GM12878 (cell line): ENCODE results near the gene TTC23. TPM values are rescaled to one million over a fixed set of nuclear protein-coding genes. Genes with fewer than 3 reads are reported as not detected.
A peak's percentile ranks its signal among the peaks of the same experiment; 100 is the strongest.

Source experiments
- ATF3 ChIP-seq: IDR thresholded peaks from 2 replicates; pipeline ENCODE4 v1.6.1; 2011; ENCODE audit warnings: low read depth, mild to moderate bottlenecking, low read length, moderate library complexity, borderline replicate concordance; ENCODE audit errors: extremely low read depth
- E4F1 ChIP-seq: fragments of 450-650 bp; IDR thresholded peaks from 2 replicates; pipeline ENCODE4 v1.6.1; 2018; ENCODE audit warnings: borderline replicate concordance, mild to moderate bottlenecking; ENCODE audit not compliant: partially characterized antibody
- IRF5 ChIP-seq: fragments of 450-650 bp; IDR thresholded peaks from 2 replicates; pipeline ENCODE4 v1.6.1; 2017; ENCODE audit warnings: borderline replicate concordance
- NKRF ChIP-seq: fragments of 450-650 bp; conservative IDR thresholded peaks from 2 replicates; pipeline ENCODE4 v1.6.1; 2017; ENCODE audit warnings: mild to moderate bottlenecking, moderate library complexity
- RCOR1 ChIP-seq: conservative IDR thresholded peaks from 2 replicates; pipeline ENCODE4 v1.6.1; 2012; ENCODE audit warnings: low read depth, low read length, improper control_type of control experiment
- SPI1 ChIP-seq: IDR thresholded peaks from 2 replicates; pipeline ENCODE4 v1.6.1; 2011; ENCODE audit warnings: low read depth, mild to moderate bottlenecking, low read length, moderate library complexity, borderline replicate concordance; ENCODE audit not compliant: insufficient read depth
- ZBED1 ChIP-seq: IDR thresholded peaks from 2 replicates; pipeline ENCODE4 v1.6.1; 2016; ENCODE audit warnings: borderline replicate concordance
- ZBTB33 ChIP-seq: fragments of 450-650 bp; IDR thresholded peaks from 2 replicates; pipeline ENCODE4 v1.6.1; 2017; ENCODE audit warnings: mild to moderate bottlenecking
- ZBTB4 ChIP-seq: fragments of 450-650 bp; formaldehyde crosslinking; IDR thresholded peaks from 2 replicates; pipeline ENCODE4 v1.4.0; 2022; ENCODE audit warnings: mild to moderate bottlenecking, moderate library complexity
- ZBTB40 ChIP-seq: fragments of 450-650 bp; IDR thresholded peaks from 2 replicates; pipeline ENCODE4 v1.6.1; 2016; ENCODE audit warnings: mild to moderate bottlenecking, moderate library complexity, borderline replicate concordance
- polyA plus RNA-seq, 11 experiments: library from polyadenylated mRNA; depleted of rRNA in 4 of 11; unstranded in 6 of 11; stranded (reverse) in 5 of 11; fragments of >200 nt; fragmentation: Nextera tagmentation in 4 of 11; fragmentation: Illumina TruSeq in 1 of 11; extraction: Ambion mirVana in 4 of 11; extraction: Trizol in 1 of 11; gene quantifications; 1 replicate in 1 of 11; 2 replicates in 10 of 11; pipeline versions ENCODE4 v1.2.1 to v1.2.3, GENCODE V29; 2011 to 2016; ENCODE audit warnings: inconsistent platforms in 2 of 11, missing spikeins in 2 of 11, low read depth in 1 of 11
- total RNA-seq, 4 experiments: library from RNA; depleted of rRNA in 3 of 4; stranded (reverse); fragments of >200 nt in 3 of 4; fragmentation: Illumina TruSeq in 1 of 4; extraction: Trizol in 1 of 4; gene quantifications; 2 replicates each; pipeline versions ENCODE4 v1.2.1 to v1.2.3, GENCODE V29; 2013 to 2021

The TTC23 gene
- total and polyA plus RNA-seq, 10 of the 15 experiments (the other 5 are each of a cell fraction or from before 2014, with no cell fraction given), result 1.2 to 9.0 (median 6.5) TPM

GRCh38 chr15:99090011-99090699, 159.2 kb downstream of the TTC23 start (continued):
- TF ChIP-seq SPI1 (peak; percentile 84), IRF5 (no peak), ZBTB33 (no peak), E4F1 (no peak), NKRF (no peak), RCOR1 (peak; percentile 79; the same call in 1 of the 2 replicates), ZBTB40 (0 out of 2 replicates have a peak, but pooled peaks have one; percentile 8), ATF3 (no peak), ZBED1 (no peak), ZBTB4 (CRISPR knock-in tag) (no peak)
